Activated B cell treated with CpG ODN at 0.5 μM for 24 hours (primary cell): Measurements from ENCODE around the gene SLC48A1. TPM values are rescaled to one million over a fixed set of nuclear protein-coding genes. Genes with fewer than 3 reads are reported as not detected.

Source experiments
- ATAC-seq: fragments of 200-7000 bp; cut with Tn5 transposase; one replicate; pipeline ENCODE4 v1.10.0; 2021; ENCODE audit warnings: low read depth, mild to moderate bottlenecking, moderate library complexity
- CTCF ChIA-PET: fragments of 350-600 bp; sonication (Branson Sonifier 250); formaldehyde crosslinking; loops from one replicate; lab custom pipeline; 2021; ENCODE audit warnings: antibody characterized with exemption; lab: Charles Lee
- POLR2A ChIA-PET: fragments of 350-600 bp; sonication (Branson Sonifier 250); formaldehyde crosslinking; loops from one replicate; lab custom pipeline; 2021; ENCODE audit warnings: antibody characterized with exemption; lab: Charles Lee
- DNase-seq: peaks from one replicate; pipeline ENCODE4 v3.0.0; 2022
- H3K27ac Mint-ChIP-seq: one replicate; pipeline ENCODE4 v1.8.0; 2020; ENCODE audit warnings: mixed read lengths
- H3K27me3 Mint-ChIP-seq: one replicate; pipeline ENCODE4 v1.8.0; 2021; ENCODE audit warnings: mixed read lengths
- H3K36me3 Mint-ChIP-seq: one replicate; pipeline ENCODE4 v1.8.0; 2021; ENCODE audit warnings: low read depth, mixed read lengths
- H3K4me1 Mint-ChIP-seq: one replicate; pipeline ENCODE4 v1.8.0; 2021; ENCODE audit warnings: mixed read lengths
- H3K4me3 Mint-ChIP-seq: one replicate; pipeline ENCODE4 v1.8.0; 2020; ENCODE audit warnings: mild to moderate bottlenecking, mixed read lengths
- H3K9me3 Mint-ChIP-seq: one replicate; pipeline ENCODE4 v1.8.0; 2020; ENCODE audit warnings: mixed read lengths
- intact Hi-C: fragments of 100-400 bp; cut with micrococcal nuclease; formaldehyde crosslinking; loops from one replicate; pipeline ENCODE4 v1.15.1; 2024
- total RNA-seq: library from RNA; stranded (reverse); gene quantifications from 2 replicates; pipeline ENCODE4 v1.2.3, GENCODE V29; 2022
- TF ChIP-seq, protein P1 (sequence below): fragments of 200-600 bp; IDR thresholded peaks from one replicate; pipeline ENCODE4 v1.8.0; 2022; ENCODE audit warnings: antibody characterized with exemption, mild to moderate bottlenecking

The SLC48A1 gene
- total RNA-seq, 1 donor from 2014 or later, result 12.8 TPM

DNA sequence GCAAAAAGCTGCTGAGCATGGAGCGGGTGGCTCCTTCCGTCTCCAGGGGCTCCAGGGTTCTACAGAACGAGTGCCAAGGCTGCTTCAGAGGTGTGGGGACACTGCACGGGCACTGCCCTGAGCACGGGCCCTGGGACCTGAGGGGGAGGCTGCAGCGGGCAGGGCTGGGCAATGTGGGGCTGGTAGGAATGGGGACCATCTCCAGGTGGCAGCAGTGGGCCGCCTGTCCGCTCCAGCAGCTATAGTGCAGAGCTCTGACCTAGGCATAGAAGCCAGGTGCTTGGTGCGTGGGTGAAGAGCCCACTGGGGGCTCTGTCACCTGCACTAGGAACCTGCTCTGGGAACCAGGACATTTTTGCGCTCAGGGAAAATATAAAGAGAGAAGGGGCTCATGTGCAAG lies 24.4 kb downstream of the SLC48A1 start:
- DNase-seq (peak; percentile 46), ATAC-seq (peak; percentile 91)
- ChIA-PET POLR2A (interaction anchor here (0.9 to 2.1 kb wide), 7 partner anchors 11 to 87 kb away, joined by 4 to 21 read pairs (median 8); partner anchors contain the start of gene HDAC7), CTCF (interaction anchor here (0.6 to 8.3 kb wide), 16 partner anchors 11 to 166 kb away, joined by 3 to 245 read pairs (median 4); partner anchors contain the start of genes HDAC7 and TMEM106C)
- H3K27ac Mint-ChIP-seq, result peak overlapping the region; percentile 80
- H3K4me3 Mint-ChIP-seq, result no peak overlapping the region
- no peaks in the 10 kb centered on the region for H3K27me3 Mint-ChIP-seq
- intact Hi-C loops, result loop anchor here (1.0 to 2.0 kb wide), 3 partner anchors 15 to 40 kb away; no protein-coding TSS in a partner anchor
- TF ChIP-seq, protein P1, sequence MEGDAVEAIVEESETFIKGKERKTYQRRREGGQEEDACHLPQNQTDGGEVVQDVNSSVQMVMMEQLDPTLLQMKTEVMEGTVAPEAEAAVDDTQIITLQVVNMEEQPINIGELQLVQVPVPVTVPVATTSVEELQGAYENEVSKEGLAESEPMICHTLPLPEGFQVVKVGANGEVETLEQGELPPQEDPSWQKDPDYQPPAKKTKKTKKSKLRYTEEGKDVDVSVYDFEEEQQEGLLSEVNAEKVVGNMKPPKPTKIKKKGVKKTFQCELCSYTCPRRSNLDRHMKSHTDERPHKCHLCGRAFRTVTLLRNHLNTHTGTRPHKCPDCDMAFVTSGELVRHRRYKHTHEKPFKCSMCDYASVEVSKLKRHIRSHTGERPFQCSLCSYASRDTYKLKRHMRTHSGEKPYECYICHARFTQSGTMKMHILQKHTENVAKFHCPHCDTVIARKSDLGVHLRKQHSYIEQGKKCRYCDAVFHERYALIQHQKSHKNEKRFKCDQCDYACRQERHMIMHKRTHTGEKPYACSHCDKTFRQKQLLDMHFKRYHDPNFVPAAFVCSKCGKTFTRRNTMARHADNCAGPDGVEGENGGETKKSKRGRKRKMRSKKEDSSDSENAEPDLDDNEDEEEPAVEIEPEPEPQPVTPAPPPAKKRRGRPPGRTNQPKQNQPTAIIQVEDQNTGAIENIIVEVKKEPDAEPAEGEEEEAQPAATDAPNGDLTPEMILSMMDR, result no peak
- no peaks in the 10 kb centered on the region for H3K9me3 Mint-ChIP-seq
- H3K36me3 Mint-ChIP-seq, result peaks cover 51% of the 10 kb centered on the region
- peaks cover 23% of the 10 kb centered on the region for H3K4me1 Mint-ChIP-seq

DNA sequence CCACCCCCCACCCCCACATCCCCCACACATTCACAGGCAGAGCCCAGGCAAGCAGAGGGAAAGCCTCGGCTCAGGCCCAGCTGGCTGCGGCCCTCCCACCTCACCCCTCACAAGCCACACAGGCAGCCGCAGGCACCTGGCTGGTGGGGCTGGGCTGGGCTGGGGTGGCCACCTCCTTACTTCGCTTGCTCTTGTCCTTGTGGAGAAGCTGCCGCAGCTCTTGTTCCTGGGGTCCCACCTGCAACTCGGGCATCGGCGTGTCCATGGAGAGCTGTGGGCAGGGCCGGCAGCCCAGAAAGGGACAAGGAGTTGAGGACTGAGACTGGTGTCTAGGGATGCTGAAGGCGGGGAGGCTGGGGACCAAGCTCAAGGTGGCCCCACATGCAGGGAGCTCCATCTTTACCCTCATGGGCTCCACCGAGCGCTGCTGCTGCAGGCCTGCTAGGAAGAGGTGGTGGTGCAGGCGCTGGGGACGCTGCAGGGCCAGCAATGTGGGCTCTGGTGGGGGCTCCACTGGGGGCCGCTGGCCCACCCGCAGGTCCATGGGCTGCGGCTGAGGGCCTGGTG lies 25.4 kb downstream of the SLC48A1 start:
- intact Hi-C loops, result no loop called here
- CTCF ChIA-PET, result interaction anchor here (1.3 to 8.3 kb wide), 6 partner anchors 15 to 56 kb away, joined by 3 to 245 read pairs (median 14); partner anchors contain the start of gene HDAC7

DNA sequence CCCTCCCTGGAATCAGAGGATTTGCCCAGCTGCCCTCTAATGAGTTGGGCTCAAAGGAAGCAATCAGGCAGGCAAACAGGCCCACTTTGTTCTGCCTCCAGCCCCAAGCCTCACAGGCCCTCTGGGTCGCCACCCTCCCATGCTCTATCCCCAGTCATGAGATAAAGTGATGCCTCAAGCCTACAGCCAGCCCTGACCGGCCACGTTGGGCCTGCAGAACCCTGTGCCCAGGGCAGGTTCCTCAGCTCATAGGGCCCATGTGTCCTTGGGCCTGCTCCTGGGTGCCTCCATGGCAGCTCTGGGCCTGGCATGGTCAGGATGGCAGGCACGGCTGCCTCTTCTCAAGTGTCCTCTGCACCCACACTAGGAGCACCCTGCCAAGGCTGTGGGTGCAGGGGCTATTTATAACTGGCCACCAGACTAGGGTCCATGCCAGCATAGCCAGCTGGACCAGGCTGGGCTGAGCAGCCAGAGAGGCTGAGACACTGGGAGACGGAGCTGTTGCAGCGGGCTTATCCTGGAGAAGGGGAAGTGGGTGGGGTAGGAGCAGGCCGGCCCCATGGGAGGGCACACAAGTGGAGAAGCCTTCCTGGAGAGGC lies 26.4 kb downstream of the SLC48A1 start:
- intact Hi-C loops, result no loop called here
- DNase-seq, result no peak
- no peak overlapping the region for H3K4me3 Mint-ChIP-seq
- no peak for ATAC-seq
- peaks cover 43% of the 10 kb centered on the region for H3K4me1 Mint-ChIP-seq
- POLR2A ChIA-PET, result interaction anchor here (1.3 to 4.5 kb wide), 4 partner anchors 8 to 19 kb away, joined by 3 to 27 read pairs (median 4); no protein-coding TSS in a partner anchor
- TF ChIP-seq, protein P1, result no peak
- H3K9me3 Mint-ChIP-seq, result no peaks in the 10 kb centered on the region
- H3K27me3 Mint-ChIP-seq, result no peaks in the 10 kb centered on the region
- CTCF ChIA-PET, result interaction anchor here (3.6 to 8.3 kb wide), 2 partner anchors 14 to 36 kb away, joined by 23 to 245 read pairs; no protein-coding TSS in a partner anchor
- peaks cover 37% of the 10 kb centered on the region for H3K36me3 Mint-ChIP-seq
- no peak overlapping the region for H3K27ac Mint-ChIP-seq

More for the DNA sequence above, 25.4 kb downstream of the SLC48A1 start:
- ATAC-seq (no peak), DNase-seq (no peak)
- H3K36me3 Mint-ChIP-seq, result peaks cover 45% of the 10 kb centered on the region
- H3K4me3 Mint-ChIP-seq, result no peak overlapping the region
- POLR2A ChIA-PET, result interaction anchor here (1.2 to 1.8 kb wide), 6 partner anchors 8 to 88 kb away, joined by 3 to 21 read pairs (median 10); no protein-coding TSS in a partner anchor
- no peaks in the 10 kb centered on the region for H3K9me3 Mint-ChIP-seq
- H3K4me1 Mint-ChIP-seq, result peaks cover 33% of the 10 kb centered on the region
- H3K27me3 Mint-ChIP-seq, result no peaks in the 10 kb centered on the region
- H3K27ac Mint-ChIP-seq, result no peak overlapping the region
- TF ChIP-seq, protein P1, result no peak

DNA sequence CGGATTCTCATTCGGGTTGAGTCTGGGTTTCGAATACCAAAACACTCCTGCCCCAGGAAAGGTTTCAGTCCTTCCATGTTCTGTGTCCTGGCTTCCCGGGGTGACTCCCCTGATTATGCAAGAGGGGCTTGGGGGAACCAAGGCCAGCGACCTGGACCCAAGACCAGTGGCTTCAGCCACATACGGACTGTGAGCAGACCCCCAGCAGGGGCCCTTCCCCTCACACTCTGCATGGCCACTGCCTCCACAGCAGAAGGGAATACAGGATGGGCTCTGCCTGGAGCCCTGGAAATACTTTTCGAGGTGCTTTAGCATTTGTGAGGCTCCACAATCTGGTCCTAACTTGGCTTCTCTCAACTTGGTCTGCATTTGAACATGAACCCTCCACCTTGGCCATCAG lies 27.5 kb downstream of the SLC48A1 start:
- CTCF ChIA-PET, result interaction anchor here (2.7 to 8.3 kb wide), 2 partner anchors 13 to 35 kb away, joined by 15 to 245 read pairs; no protein-coding TSS in a partner anchor
- POLR2A ChIA-PET, result interaction anchor here (0.8 to 4.5 kb wide), 4 partner anchors 7 to 37 kb away, joined by 4 to 27 read pairs (median 4); no protein-coding TSS in a partner anchor
- no peaks in the 10 kb centered on the region for H3K9me3 Mint-ChIP-seq
- DNase-seq, result no peak
- intact Hi-C loops, result no loop called here
- no peak overlapping the region for H3K4me3 Mint-ChIP-seq
- H3K27ac Mint-ChIP-seq, result no peak overlapping the region
- H3K36me3 Mint-ChIP-seq, result peaks cover 39% of the 10 kb centered on the region
- peaks cover 54% of the 10 kb centered on the region for H3K4me1 Mint-ChIP-seq
- TF ChIP-seq, protein P1, result no peak
- no peak for ATAC-seq
- no peaks in the 10 kb centered on the region for H3K27me3 Mint-ChIP-seq
